Omental fat pad (tissue), 4 donors: ENCODE measurements around the gene ENHO. TPM values are rescaled to one million over a fixed set of nuclear protein-coding genes. Genes with fewer than 3 reads are reported as not detected.
A peak's percentile ranks its signal among the peaks of the same experiment; 100 is the strongest.

Source experiments
- ATAC-seq: fragments of 150-250 bp; one replicate; pipeline ENCODE4 v1.9.1; 2016; ENCODE audit warnings: mild to moderate bottlenecking, moderate library complexity; ENCODE audit not compliant: low FRiP score
- DNase-seq: peaks from one replicate; pipeline ENCODE4 v3.0.0-alpha.2; 2019; ENCODE audit warnings: low spot score
- total RNA-seq, 4 donors: library from RNA; depleted of rRNA; stranded (reverse); fragments of >200 nt; gene quantifications; one replicate each; pipeline ENCODE4 v1.1.0, GENCODE V29; 2016
- TF ChIP-seq, protein P1 (sequence below), 3 donors: fragments of 450-650 bp; IDR thresholded peaks; one replicate each; pipeline ENCODE4 v1.5.1; 2016 to 2017; ENCODE audit warnings: antibody characterized with exemption in 3 of 3, mild to moderate bottlenecking in 3 of 3, moderate library complexity in 2 of 3

The ENHO gene
- total RNA-seq = not detected

- TF ChIP-seq, protein P1, sequence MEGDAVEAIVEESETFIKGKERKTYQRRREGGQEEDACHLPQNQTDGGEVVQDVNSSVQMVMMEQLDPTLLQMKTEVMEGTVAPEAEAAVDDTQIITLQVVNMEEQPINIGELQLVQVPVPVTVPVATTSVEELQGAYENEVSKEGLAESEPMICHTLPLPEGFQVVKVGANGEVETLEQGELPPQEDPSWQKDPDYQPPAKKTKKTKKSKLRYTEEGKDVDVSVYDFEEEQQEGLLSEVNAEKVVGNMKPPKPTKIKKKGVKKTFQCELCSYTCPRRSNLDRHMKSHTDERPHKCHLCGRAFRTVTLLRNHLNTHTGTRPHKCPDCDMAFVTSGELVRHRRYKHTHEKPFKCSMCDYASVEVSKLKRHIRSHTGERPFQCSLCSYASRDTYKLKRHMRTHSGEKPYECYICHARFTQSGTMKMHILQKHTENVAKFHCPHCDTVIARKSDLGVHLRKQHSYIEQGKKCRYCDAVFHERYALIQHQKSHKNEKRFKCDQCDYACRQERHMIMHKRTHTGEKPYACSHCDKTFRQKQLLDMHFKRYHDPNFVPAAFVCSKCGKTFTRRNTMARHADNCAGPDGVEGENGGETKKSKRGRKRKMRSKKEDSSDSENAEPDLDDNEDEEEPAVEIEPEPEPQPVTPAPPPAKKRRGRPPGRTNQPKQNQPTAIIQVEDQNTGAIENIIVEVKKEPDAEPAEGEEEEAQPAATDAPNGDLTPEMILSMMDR (IDR thresholded peaks at IDR 0.05) = no peak
- DNase-seq = peak; percentile 51
- peak; percentile 97 for ATAC-seq
Measured at GRCh38 chr9:34522971-34523797, at the start of gene ENHO. Gene ENHO, minus strand, starts transcription at chr9:34522990. Its CDS starts 1,295 bp downstream, at chr9:34521695.

GRCh38 chr9:34572092-34572491 lies 49.3 kb upstream of the ENHO start:
- TF ChIP-seq, protein P1 (IDR thresholded peaks at IDR 0.05) = no peak
- ATAC-seq = no peak
- DNase-seq = no peak

- DNase-seq = no peak
- TF ChIP-seq, protein P1 (IDR thresholded peaks at IDR 0.05) = no peak
- ATAC-seq = peak; percentile 22
Measured at GRCh38 chr9:34571481-34571810, 48.7 kb upstream of the ENHO start.

GRCh38 chr9:34570809-34571480 lies 48.2 kb upstream of the ENHO start:
- peak; percentile 9 for ATAC-seq
- no peak for DNase-seq
- TF ChIP-seq, protein P1 (IDR thresholded peaks at IDR 0.05) = no peak

GRCh38 chr9:34570376-34570775 lies 47.6 kb upstream of the ENHO start:
- DNase-seq (no peak), ATAC-seq (peak; percentile 24)
- TF ChIP-seq, protein P1 (IDR thresholded peaks at IDR 0.05) = no peak

DNA sequence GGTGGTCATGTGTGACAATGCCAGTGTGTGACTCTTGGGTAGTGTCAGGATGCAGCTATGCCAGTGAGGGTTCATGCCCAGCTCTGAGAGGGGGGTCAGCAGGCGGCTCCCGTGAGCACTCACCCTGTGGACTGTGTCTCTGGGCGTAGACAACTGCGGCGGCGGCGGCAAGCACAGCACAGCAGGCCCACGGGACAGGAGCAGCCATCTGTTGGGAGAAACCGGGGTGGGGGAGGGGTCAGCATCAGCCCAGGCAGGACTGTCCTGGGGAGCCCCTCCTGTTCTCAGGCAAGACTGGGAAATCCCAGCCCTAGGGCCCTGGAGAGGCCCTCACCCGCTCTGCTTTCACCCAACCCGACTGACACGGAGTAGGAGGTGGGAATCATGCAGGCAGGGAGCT lies 46.0 kb upstream of the ENHO start:
- TF ChIP-seq, protein P1 (IDR thresholded peaks at IDR 0.05) = no peak
- ATAC-seq = no peak
- DNase-seq = no peak
